Measurements from ENCODE around the gene TBATA. TPM values are rescaled to one million over a fixed set of nuclear protein-coding genes. Genes with fewer than 3 reads are reported as not detected.

The TBATA gene
- total RNA-seq, 1 donor from 2014 or later = not detected

- Mint-ChIP-seq H3K27me3 (peaks cover 6% of the 10 kb centered on the region), H3K9me3 (ENCODE audit: low read depth) (peaks cover 15% of the 10 kb centered on the region), H3K4me1 (ENCODE audit: low read depth) (no peaks in the 10 kb centered on the region), H3K27ac (no peak overlapping the region), H3K36me3 (ENCODE audit: insufficient read depth) (peaks cover 3% of the 10 kb centered on the region), H3K4me3 (ENCODE audit: low read depth) (no peak overlapping the region)
- no peak for DNase-seq (ENCODE audit: low spot score, unreplicated experiment)
- TF ChIP-seq, protein P1, sequence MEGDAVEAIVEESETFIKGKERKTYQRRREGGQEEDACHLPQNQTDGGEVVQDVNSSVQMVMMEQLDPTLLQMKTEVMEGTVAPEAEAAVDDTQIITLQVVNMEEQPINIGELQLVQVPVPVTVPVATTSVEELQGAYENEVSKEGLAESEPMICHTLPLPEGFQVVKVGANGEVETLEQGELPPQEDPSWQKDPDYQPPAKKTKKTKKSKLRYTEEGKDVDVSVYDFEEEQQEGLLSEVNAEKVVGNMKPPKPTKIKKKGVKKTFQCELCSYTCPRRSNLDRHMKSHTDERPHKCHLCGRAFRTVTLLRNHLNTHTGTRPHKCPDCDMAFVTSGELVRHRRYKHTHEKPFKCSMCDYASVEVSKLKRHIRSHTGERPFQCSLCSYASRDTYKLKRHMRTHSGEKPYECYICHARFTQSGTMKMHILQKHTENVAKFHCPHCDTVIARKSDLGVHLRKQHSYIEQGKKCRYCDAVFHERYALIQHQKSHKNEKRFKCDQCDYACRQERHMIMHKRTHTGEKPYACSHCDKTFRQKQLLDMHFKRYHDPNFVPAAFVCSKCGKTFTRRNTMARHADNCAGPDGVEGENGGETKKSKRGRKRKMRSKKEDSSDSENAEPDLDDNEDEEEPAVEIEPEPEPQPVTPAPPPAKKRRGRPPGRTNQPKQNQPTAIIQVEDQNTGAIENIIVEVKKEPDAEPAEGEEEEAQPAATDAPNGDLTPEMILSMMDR (IDR thresholded peaks at IDR 0.05; ENCODE audit: unreplicated experiment) = no peak
Measured at GRCh38 chr10:70763567-70763966, 21.6 kb downstream of the TBATA start.

GRCh38 chr10:70762441-70763175 is 22.6 kb downstream of the TBATA start:
- Mint-ChIP-seq H3K27me3 (peaks cover 6% of the 10 kb centered on the region), H3K4me1 (ENCODE audit: low read depth) (no peaks in the 10 kb centered on the region), H3K27ac (no peak overlapping the region), H3K36me3 (ENCODE audit: insufficient read depth) (peaks cover 3% of the 10 kb centered on the region), H3K9me3 (ENCODE audit: low read depth) (peaks cover 15% of the 10 kb centered on the region), H3K4me3 (ENCODE audit: low read depth) (no peak overlapping the region)
- TF ChIP-seq, protein P1 (IDR thresholded peaks at IDR 0.05; ENCODE audit: unreplicated experiment) = no peak
- no peak for DNase-seq (ENCODE audit: low spot score, unreplicated experiment)

DNA sequence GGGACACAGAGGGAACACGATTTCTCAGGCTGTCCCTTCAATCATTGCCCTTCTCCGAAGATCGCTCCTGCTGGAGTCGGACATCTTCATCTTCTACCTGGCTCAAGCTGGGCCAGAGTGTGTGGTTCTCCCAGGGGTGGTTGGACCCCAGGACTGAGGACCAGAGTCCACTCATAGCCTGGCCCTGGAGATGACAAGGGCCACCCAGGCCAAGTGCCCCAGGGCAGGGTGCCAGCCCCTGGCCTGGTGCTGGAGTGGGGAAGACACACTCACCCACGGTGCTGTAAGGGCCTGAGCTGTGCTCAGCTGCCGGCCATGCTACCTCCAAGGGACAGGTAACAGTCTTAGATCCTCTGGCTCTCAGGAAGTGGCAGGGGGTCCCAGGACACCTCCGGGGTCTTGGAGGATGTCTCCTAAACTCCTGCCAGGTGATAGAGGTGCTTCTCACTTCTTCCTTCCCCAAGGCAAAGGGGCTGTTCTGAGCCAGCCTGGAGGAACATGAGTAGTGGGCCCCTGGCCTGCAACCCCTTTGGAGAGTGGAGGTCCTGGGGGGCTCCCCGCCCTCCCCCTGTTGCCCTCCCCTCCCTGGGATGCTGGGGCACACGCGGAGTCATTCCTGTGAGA is 23.3 kb downstream of the TBATA start:
- Mint-ChIP-seq H3K36me3 (ENCODE audit: insufficient read depth) (peaks cover 2% of the 10 kb centered on the region), H3K4me3 (ENCODE audit: low read depth) (no peak overlapping the region), H3K4me1 (ENCODE audit: low read depth) (no peaks in the 10 kb centered on the region), H3K9me3 (ENCODE audit: low read depth) (peaks cover 12% of the 10 kb centered on the region), H3K27me3 (peaks cover 6% of the 10 kb centered on the region), H3K27ac (no peak overlapping the region)
- TF ChIP-seq, protein P1 (IDR thresholded peaks at IDR 0.05; ENCODE audit: unreplicated experiment) = no peak
- no peak for DNase-seq (ENCODE audit: low spot score, unreplicated experiment)

DNA sequence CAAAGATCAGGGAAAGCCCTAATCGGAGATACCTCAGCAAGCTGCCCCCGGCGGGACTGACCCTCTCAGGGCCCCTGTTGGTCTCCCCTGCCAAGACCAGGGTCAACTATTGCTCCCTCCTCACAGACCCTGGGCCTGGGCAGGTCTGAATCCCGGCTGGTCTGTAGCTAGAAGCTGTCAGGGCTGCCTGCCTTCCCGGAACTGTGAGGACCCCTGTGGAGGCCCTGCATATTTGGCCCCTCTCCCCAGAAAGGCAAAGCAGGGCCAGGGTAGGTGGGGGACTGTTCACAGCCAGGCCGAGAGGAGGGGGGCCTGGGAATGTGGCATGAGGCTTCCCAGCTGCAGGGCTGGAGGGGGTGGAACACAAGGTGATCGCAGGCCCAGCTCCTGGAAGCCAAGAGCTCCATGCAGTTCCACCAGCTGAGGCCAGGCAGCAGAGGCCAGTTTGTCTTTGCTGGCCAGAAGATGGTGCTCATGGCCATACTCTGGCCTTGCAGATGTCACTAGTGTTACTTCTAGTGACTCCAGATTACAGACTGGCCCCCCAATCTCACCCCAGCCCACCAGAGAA is 24.1 kb downstream of the TBATA start:
- TF ChIP-seq, protein P1 (IDR thresholded peaks at IDR 0.05; ENCODE audit: unreplicated experiment) = no peak
- no peak for DNase-seq (ENCODE audit: low spot score, unreplicated experiment)
- Mint-ChIP-seq H3K36me3 (ENCODE audit: insufficient read depth) (peaks cover 1% of the 10 kb centered on the region), H3K9me3 (ENCODE audit: low read depth) (peaks cover 7% of the 10 kb centered on the region), H3K27me3 (peaks cover 6% of the 10 kb centered on the region), H3K27ac (no peak overlapping the region), H3K4me1 (ENCODE audit: low read depth) (no peaks in the 10 kb centered on the region), H3K4me3 (ENCODE audit: low read depth) (no peak overlapping the region)

DNA sequence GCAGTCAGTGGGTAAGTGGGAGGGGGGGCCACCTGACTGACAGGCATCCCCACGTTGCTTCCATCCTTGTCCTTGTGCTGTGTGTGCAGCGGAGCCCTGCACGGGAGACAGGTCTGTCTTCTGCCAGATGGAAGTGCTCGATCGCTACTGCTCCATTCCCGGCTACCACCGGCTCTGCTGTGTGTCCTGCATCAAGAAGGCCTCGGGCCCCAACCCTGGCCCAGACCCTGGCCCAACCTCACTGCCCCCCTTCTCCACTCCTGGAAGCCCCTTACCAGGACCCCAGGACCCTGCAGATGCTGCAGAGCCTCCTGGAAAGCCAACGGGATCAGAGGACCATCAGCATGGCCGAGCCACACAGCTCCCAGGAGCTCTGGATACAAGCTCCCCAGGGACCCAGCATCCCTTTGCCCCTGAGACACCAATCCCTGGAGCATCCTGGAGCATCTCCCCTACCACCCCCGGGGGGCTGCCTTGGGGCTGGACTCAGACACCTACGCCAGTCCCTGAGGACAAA is 24.8 kb downstream of the TBATA start:
- Mint-ChIP-seq H3K27me3 (peaks cover 6% of the 10 kb centered on the region), H3K9me3 (ENCODE audit: low read depth) (peaks cover 4% of the 10 kb centered on the region), H3K36me3 (ENCODE audit: insufficient read depth) (no peaks in the 10 kb centered on the region), H3K4me1 (ENCODE audit: low read depth) (no peaks in the 10 kb centered on the region), H3K4me3 (ENCODE audit: low read depth) (no peak overlapping the region), H3K27ac (no peak overlapping the region)
- TF ChIP-seq, protein P1 (IDR thresholded peaks at IDR 0.05; ENCODE audit: unreplicated experiment) = no peak
- DNase-seq (ENCODE audit: low spot score, unreplicated experiment) = no peak
